Stimulated activated CD8-positive, alpha-beta memory T cell treated with anti-CD3 and anti-CD28 coated beads, Interleukin-4, amount 100 ng/mL, for 4 hours (primary cell): ENCODE data around the gene SASH1.

Experiments
- DNase-seq, 2 donors: peaks; one replicate each; pipeline ENCODE4 v3.0.0-alpha.2; 2020; ENCODE audit warnings: low read depth in 2 of 2, low spot score in 1 of 2

Gene SASH1

GRCh38 chr6:148401571-148401970 lies 58.9 kb downstream of the SASH1 start:
- no peak for DNase-seq

GRCh38 chr6:148404456-148405054 lies 61.9 kb downstream of the SASH1 start:
- DNase-seq, result no peak

GRCh38 chr6:148405894-148406293 lies 63.3 kb downstream of the SASH1 start:
- DNase-seq, result no peak

GRCh38 chr6:148406579-148407371 lies 64.1 kb downstream of the SASH1 start:
- no peak for DNase-seq

- no peak for DNase-seq
Observed at GRCh38 chr6:148407372-148407771, 64.7 kb downstream of the SASH1 start.

- no peak for DNase-seq
Observed at GRCh38 chr6:148413321-148414091, 70.9 kb downstream of the SASH1 start.

- no peak for DNase-seq
Observed at GRCh38 chr6:148414092-148414489, 71.5 kb downstream of the SASH1 start.

GRCh38 chr6:148414836-148415235 lies 72.2 kb downstream of the SASH1 start:
- no peak for DNase-seq

- no peak for DNase-seq
Observed at GRCh38 chr6:148415511-148416260, 73.0 kb downstream of the SASH1 start.

- DNase-seq, result no peak
Observed at GRCh38 chr6:148416330-148416965, 73.8 kb downstream of the SASH1 start.

- DNase-seq, result no peak
Observed at GRCh38 chr6:148417045-148417444, 74.4 kb downstream of the SASH1 start.

GRCh38 chr6:148419430-148419829 lies 76.8 kb downstream of the SASH1 start:
- no peak for DNase-seq

GRCh38 chr6:148422085-148422484 lies 79.4 kb downstream of the SASH1 start:
- no peak for DNase-seq

GRCh38 chr6:148423133-148423532 lies 80.5 kb downstream of the SASH1 start:
- DNase-seq, result no peak

- no peak for DNase-seq
Observed at GRCh38 chr6:148423601-148424270, 81.1 kb downstream of the SASH1 start.

GRCh38 chr6:148425443-148425842 lies 82.8 kb downstream of the SASH1 start:
- DNase-seq, result no peak

- no peak for DNase-seq
Observed at GRCh38 chr6:148426317-148426977, 83.8 kb downstream of the SASH1 start.

- DNase-seq, result no peak
Observed at GRCh38 chr6:148427333-148427732, 84.7 kb downstream of the SASH1 start.

GRCh38 chr6:148429423-148429822 lies 86.8 kb downstream of the SASH1 start:
- DNase-seq, result no peak

- DNase-seq, result no peak
Observed at GRCh38 chr6:148430897-148431296, 88.3 kb downstream of the SASH1 start.
